Measurements from ENCODE around the gene GSTCD.

The GSTCD gene

DNA sequence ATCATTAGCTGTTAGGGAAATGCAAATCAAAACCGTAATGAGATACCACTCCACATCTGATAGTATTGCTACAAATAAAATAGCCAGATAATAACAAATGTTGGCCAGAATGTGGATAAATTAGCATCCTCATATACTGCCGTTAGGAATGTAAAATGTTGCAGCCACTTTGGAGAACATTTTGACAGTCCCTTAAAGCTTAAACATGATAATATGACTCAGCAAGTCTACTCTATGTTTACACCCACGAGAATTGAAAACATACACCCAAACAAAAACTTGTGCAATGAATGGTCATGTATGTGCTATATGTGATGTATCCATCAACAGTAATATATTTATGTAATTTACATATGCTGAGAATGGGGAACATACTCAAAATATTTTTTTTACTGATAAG is 78.2 kb downstream of the GSTCD start:
- Histone ChIP-seq H3K27ac (ENCODE audit: low read depth, low read length) (no peak overlapping the region), H3K9me2 (replicated peaks; ENCODE audit: control insufficient read depth, low read length) (no peaks in the 10 kb centered on the region), H3K9me3 (ENCODE audit: control insufficient read depth, insufficient read depth, low read length) (no peaks in the 10 kb centered on the region), H3K27me3 (ENCODE audit: control insufficient read depth, low read length) (no peaks in the 10 kb centered on the region), H3F3A (ENCODE audit: control insufficient read depth, insufficient read depth) (no peaks in the 10 kb centered on the region), H4K20me1 (ENCODE audit: control insufficient read depth, insufficient read depth, low read depth, low read length) (no peaks in the 10 kb centered on the region), H3K4me2 (ENCODE audit: low read length) (no peak overlapping the region), H3K4me1 (ENCODE audit: control insufficient read depth, low read length) (no peaks in the 10 kb centered on the region), H3K79me2 (ENCODE audit: control insufficient read depth, low read length) (no peaks in the 10 kb centered on the region), H3K36me3 (ENCODE audit: control insufficient read depth, low read length) (no peaks in the 10 kb centered on the region), H3K4me3 (ENCODE audit: low read length) (no peak overlapping the region)
- TF ChIP-seq, protein P1, sequence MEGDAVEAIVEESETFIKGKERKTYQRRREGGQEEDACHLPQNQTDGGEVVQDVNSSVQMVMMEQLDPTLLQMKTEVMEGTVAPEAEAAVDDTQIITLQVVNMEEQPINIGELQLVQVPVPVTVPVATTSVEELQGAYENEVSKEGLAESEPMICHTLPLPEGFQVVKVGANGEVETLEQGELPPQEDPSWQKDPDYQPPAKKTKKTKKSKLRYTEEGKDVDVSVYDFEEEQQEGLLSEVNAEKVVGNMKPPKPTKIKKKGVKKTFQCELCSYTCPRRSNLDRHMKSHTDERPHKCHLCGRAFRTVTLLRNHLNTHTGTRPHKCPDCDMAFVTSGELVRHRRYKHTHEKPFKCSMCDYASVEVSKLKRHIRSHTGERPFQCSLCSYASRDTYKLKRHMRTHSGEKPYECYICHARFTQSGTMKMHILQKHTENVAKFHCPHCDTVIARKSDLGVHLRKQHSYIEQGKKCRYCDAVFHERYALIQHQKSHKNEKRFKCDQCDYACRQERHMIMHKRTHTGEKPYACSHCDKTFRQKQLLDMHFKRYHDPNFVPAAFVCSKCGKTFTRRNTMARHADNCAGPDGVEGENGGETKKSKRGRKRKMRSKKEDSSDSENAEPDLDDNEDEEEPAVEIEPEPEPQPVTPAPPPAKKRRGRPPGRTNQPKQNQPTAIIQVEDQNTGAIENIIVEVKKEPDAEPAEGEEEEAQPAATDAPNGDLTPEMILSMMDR (IDR thresholded peaks at IDR 0.05; ENCODE audit: low read depth, low read length, poor library complexity, severe bottlenecking) = no peak
- TF ChIP-seq EZH2phosphoT487 (IDR thresholded peaks at IDR 0.05; ENCODE audit: borderline replicate concordance, low read length) = no peak

DNA sequence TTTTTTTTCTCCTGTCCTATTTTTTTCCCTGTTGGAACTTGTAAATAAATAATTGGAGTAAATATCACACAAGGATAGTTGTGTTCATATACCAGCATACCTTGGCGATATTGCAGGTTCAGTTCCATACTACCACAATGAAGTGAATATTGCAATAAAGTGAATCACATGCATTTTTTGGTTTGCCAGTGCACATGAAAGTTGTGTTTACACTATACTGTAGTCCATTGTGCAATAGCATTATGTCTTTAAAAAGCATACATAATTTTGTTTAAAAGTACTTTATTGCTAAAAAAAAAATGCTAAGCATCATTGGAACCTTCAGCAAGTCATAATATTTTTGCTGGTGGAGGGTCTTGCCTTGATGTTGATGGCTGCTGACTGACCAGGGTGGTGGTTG is 88.6 kb downstream of the GSTCD start:
- Histone ChIP-seq H3K4me1 (ENCODE audit: control insufficient read depth, low read length) (no peaks in the 10 kb centered on the region), H3K27ac (ENCODE audit: low read depth, low read length) (no peak overlapping the region), H3K36me3 (ENCODE audit: control insufficient read depth, low read length) (no peaks in the 10 kb centered on the region), H3K4me2 (ENCODE audit: low read length) (no peak overlapping the region), H3K79me2 (ENCODE audit: control insufficient read depth, low read length) (no peaks in the 10 kb centered on the region), H3K9me2 (replicated peaks; ENCODE audit: control insufficient read depth, low read length) (no peaks in the 10 kb centered on the region), H3K4me3 (ENCODE audit: low read length) (no peak overlapping the region), H3K9me3 (ENCODE audit: control insufficient read depth, insufficient read depth, low read length) (no peaks in the 10 kb centered on the region), H3K27me3 (ENCODE audit: control insufficient read depth, low read length) (no peaks in the 10 kb centered on the region), H4K20me1 (ENCODE audit: control insufficient read depth, insufficient read depth, low read depth, low read length) (no peaks in the 10 kb centered on the region), H3F3A (ENCODE audit: control insufficient read depth, insufficient read depth) (no peaks in the 10 kb centered on the region)
- TF ChIP-seq, protein P1 (IDR thresholded peaks at IDR 0.05; ENCODE audit: low read depth, low read length, poor library complexity, severe bottlenecking) = no peak
- TF ChIP-seq EZH2phosphoT487 (IDR thresholded peaks at IDR 0.05; ENCODE audit: borderline replicate concordance, low read length) = no peak

DNA sequence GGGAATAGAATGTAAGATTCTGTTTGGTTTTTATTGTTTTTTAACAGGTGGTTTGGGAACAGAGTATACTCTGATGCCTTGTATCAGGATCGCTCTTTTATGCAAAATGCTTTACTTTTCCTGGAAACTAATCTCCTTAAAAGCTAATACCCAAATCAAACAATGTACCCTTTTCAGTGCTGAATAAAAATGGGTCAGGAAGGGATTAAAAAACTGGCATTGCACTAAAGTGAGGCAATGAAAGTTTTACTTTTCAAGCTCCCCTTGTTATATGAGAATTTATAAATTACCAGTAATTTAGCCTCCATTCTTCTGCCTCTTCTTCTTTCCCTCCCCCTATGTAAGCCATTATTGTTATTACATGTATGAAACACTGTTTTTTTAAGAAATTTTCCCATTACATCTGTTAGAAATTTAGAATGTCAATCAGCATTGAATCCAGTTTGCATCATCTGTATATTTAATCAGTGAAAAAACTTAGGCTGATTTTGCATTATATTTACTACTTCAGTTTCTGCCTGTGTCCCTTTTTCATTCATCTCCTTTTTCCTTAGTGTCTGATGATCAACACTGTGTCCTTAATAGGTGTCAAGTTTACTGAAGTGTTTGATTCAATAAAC is 97.0 kb downstream of the GSTCD start:
- TF ChIP-seq, protein P1 (IDR thresholded peaks at IDR 0.05; ENCODE audit: low read depth, low read length, poor library complexity, severe bottlenecking) = no peak
- TF ChIP-seq EZH2phosphoT487 (IDR thresholded peaks at IDR 0.05; ENCODE audit: borderline replicate concordance, low read length) = no peak
- H3K36me3 ChIP-seq (ENCODE audit: control insufficient read depth, low read length) = no peaks in the 10 kb centered on the region
- no peaks in the 10 kb centered on the region for H3K27me3 ChIP-seq (ENCODE audit: control insufficient read depth, low read length)
- no peak overlapping the region for H3K4me2 ChIP-seq (ENCODE audit: low read length)
- no peaks in the 10 kb centered on the region; the same call in 1 of the 2 replicates for H3F3A ChIP-seq (ENCODE audit: control insufficient read depth, insufficient read depth)
- H3K4me3 ChIP-seq (ENCODE audit: low read length) = no peak overlapping the region
- no peak overlapping the region for H3K27ac ChIP-seq (ENCODE audit: low read depth, low read length)
- no peaks in the 10 kb centered on the region for H3K4me1 ChIP-seq (ENCODE audit: control insufficient read depth, low read length)
- H3K79me2 ChIP-seq (ENCODE audit: control insufficient read depth, low read length) = no peaks in the 10 kb centered on the region
- H4K20me1 ChIP-seq (ENCODE audit: control insufficient read depth, insufficient read depth, low read depth, low read length) = no peaks in the 10 kb centered on the region
- H3K9me3 ChIP-seq (ENCODE audit: control insufficient read depth, insufficient read depth, low read length) = no peaks in the 10 kb centered on the region
- H3K9me2 ChIP-seq (replicated peaks; ENCODE audit: control insufficient read depth, low read length) = no peaks in the 10 kb centered on the region
